Thyroid gland (tissue), 4 donors: ENCODE results near the gene SLC4A1AP. TPM values are rescaled to one million over a fixed set of nuclear protein-coding genes. Genes with fewer than 3 reads are reported as not detected.

ENCODE experiments used
- DNase-seq, 2 donors: peaks; one replicate each; pipeline ENCODE4 v3.0.0-alpha.2; 2019
- H3K27ac ChIP-seq, 3 donors: fragments of 200-600 bp; sonication (generic); 1 replicate in 2 of 3; 2 replicates in 1 of 3; pipeline ENCODE4 v1.5.1; 2016 to 2019; ENCODE audit warnings: mild to moderate bottlenecking in 1 of 3, moderate library complexity in 1 of 3
- H3K27me3 ChIP-seq: fragments of 200-600 bp; sonication (generic); one replicate; pipeline ENCODE4 v1.5.1; 2019
- H3K36me3 ChIP-seq, 2 donors: fragments of 200-600 bp; sonication (generic); one replicate each; pipeline ENCODE4 v1.5.1; 2016 to 2019
- H3K4me1 ChIP-seq, 2 donors: fragments of 200-600 bp; sonication (generic); one replicate each; pipeline ENCODE4 v1.5.1; 2017 to 2019
- H3K4me3 ChIP-seq, 3 donors: fragments of 200-600 bp; sonication (generic); replicated peaks in 1 of 3; 1 replicate in 2 of 3; 2 replicates in 1 of 3; pipeline ENCODE4 v1.5.1; 2016; ENCODE audit warnings: mild to moderate bottlenecking in 1 of 3
- H3K9me3 ChIP-seq: fragments of 200-600 bp; sonication (generic); one replicate; pipeline ENCODE4 v1.5.1; 2017
- CTCF ChIP-seq, 6 experiments: fragments of 200-600 bp in 3 of 6; fragments of 450-650 bp in 3 of 6; sonication (generic) in 3 of 6; IDR thresholded peaks; one replicate each; pipeline ENCODE4 v1.5.1; 2016 to 2019; ENCODE audit warnings: antibody characterized with exemption in 6 of 6, mild to moderate bottlenecking in 2 of 6, inconsistent platforms in 1 of 6, moderate library complexity in 1 of 6
- POLR2A ChIP-seq, 2 donors: fragments of 450-650 bp; IDR thresholded peaks; one replicate each; pipeline ENCODE4 v1.6.1; 2017; ENCODE audit warnings: antibody characterized with exemption in 2 of 2, mild to moderate bottlenecking in 2 of 2, moderate library complexity in 1 of 2
- WGBS, 2 donors: methylation state at CpG; one replicate each; pipeline ENCODE4 v1.1.5; 2017; 5-methylcytosine and 5-hydroxymethylcytosine counted together
- intact Hi-C: fragments of 100-400 bp; cut with DNase I; formaldehyde crosslinking; loops from one replicate; pipeline ENCODE4 v1.15.1; 2023
- total RNA-seq, 4 donors: library from RNA; depleted of rRNA; stranded (reverse); fragments of >200 nt; gene quantifications; one replicate each; pipeline ENCODE4 v1.2.3, GENCODE V29; 2016

Gene SLC4A1AP
- total RNA-seq, 4 donors from 2014 or later: 16.5 to 26.6 (median 23.4) TPM

- 87 to 94% methylated on average over 7 to 8 of the region's 8 CpGs for WGBS, 2 donors
- intact Hi-C loops: no loop called here
- H3K36me3 ChIP-seq: no peaks in the 10 kb centered on the region
- H3K9me3 ChIP-seq: no peaks in the 10 kb centered on the region
- no peak overlapping the region for H3K4me3 ChIP-seq
- no peak for DNase-seq
- no peak overlapping the region for H3K27ac ChIP-seq
- TF ChIP-seq CTCF (IDR thresholded peaks at IDR 0.05): no peak
- H3K4me1 ChIP-seq: peaks cover 0 to 12% of the 10 kb centered on the region in 2 donors
- H3K27me3 ChIP-seq: no peaks in the 10 kb centered on the region
These were observed 47.1 kb downstream of the SLC4A1AP start for GRCh38 chr2:27710640-27711430.

GRCh38 chr2:27711804-27712203 lies 48.1 kb downstream of the SLC4A1AP start:
- no peaks in the 10 kb centered on the region for H3K27me3 ChIP-seq
- 76 to 79% methylated on average over 5 of the region's 5 CpGs for WGBS, 2 donors
- TF ChIP-seq POLR2A (IDR thresholded peaks at IDR 0.05) (no peak), CTCF (IDR thresholded peaks at IDR 0.05) (no peak)
- no peaks in the 10 kb centered on the region for H3K36me3 ChIP-seq
- intact Hi-C loops: no loop called here
- peaks cover 0 to 3% of the 10 kb centered on the region in 2 donors for H3K4me1 ChIP-seq
- H3K4me3 ChIP-seq: no peak overlapping the region
- H3K9me3 ChIP-seq: no peaks in the 10 kb centered on the region
- no peak overlapping the region for H3K27ac ChIP-seq
- DNase-seq: no peak

GRCh38 chr2:27712522-27712921 lies 48.8 kb downstream of the SLC4A1AP start:
- H3K4me1 ChIP-seq: no peaks in the 10 kb centered on the region
- DNase-seq: no peak
- no peak overlapping the region for H3K27ac ChIP-seq
- no peak overlapping the region for H3K4me3 ChIP-seq
- 61 to 83% methylated on average over 1 of the region's 1 CpG for WGBS, 2 donors
- intact Hi-C loops: no loop called here
- no peaks in the 10 kb centered on the region for H3K9me3 ChIP-seq
- H3K36me3 ChIP-seq: no peaks in the 10 kb centered on the region
- H3K27me3 ChIP-seq: no peaks in the 10 kb centered on the region
- TF ChIP-seq POLR2A (IDR thresholded peaks at IDR 0.05) (no peak), CTCF (IDR thresholded peaks at IDR 0.05) (no peak)

GRCh38 chr2:27713201-27713600 lies 49.5 kb downstream of the SLC4A1AP start:
- no peaks in the 10 kb centered on the region for H3K9me3 ChIP-seq
- no peak for TF ChIP-seq POLR2A (IDR thresholded peaks at IDR 0.05)
- no peak for TF ChIP-seq CTCF (IDR thresholded peaks at IDR 0.05)
- no peaks in the 10 kb centered on the region for H3K36me3 ChIP-seq
- 94% methylated on average over 5 of the region's 5 CpGs for WGBS, 2 donors
- intact Hi-C loops: no loop called here
- no peak for DNase-seq
- no peaks in the 10 kb centered on the region for H3K4me1 ChIP-seq
- H3K4me3 ChIP-seq: no peak overlapping the region
- H3K27ac ChIP-seq: no peak overlapping the region
- no peaks in the 10 kb centered on the region for H3K27me3 ChIP-seq

GRCh38 chr2:27714053-27714452 lies 50.4 kb downstream of the SLC4A1AP start:
- H3K27me3 ChIP-seq: no peaks in the 10 kb centered on the region
- H3K36me3 ChIP-seq: no peaks in the 10 kb centered on the region
- no peak for TF ChIP-seq CTCF (IDR thresholded peaks at IDR 0.05)
- no peak for TF ChIP-seq POLR2A (IDR thresholded peaks at IDR 0.05)
- 84 to 87% methylated on average over 8 of the region's 8 CpGs for WGBS, 2 donors
- H3K9me3 ChIP-seq: no peaks in the 10 kb centered on the region
- no peak for DNase-seq
- H3K4me3 ChIP-seq: no peak overlapping the region
- H3K27ac ChIP-seq: no peak overlapping the region
- H3K4me1 ChIP-seq: no peaks in the 10 kb centered on the region
- intact Hi-C loops: no loop called here
